Skin epidermis (tissue), 12 donors: Measurements from ENCODE around the gene CYB561A3.

Experiments
- H3K27ac ChIP-seq, 21 experiments: fragments of 200-600 bp; sonication (generic) in 11 of 21; one replicate each; pipeline ENCODE4 v1.5.0; 2020; ENCODE audit warnings: mild to moderate bottlenecking in 3 of 21, inconsistent platforms in 2 of 21, moderate library complexity in 2 of 21
- H3K4me3 ChIP-seq, 7 experiments: fragments of 200-600 bp; sonication (generic) in 2 of 7; one replicate each; pipeline ENCODE4 v1.5.0; 2020; ENCODE audit warnings: inconsistent platforms in 2 of 7, mild to moderate bottlenecking in 2 of 7, moderate library complexity in 1 of 7

Gene CYB561A3

GRCh38 chr11:61370349-61371005, 8.8 kb upstream of the CYB561A3 start:
- Histone ChIP-seq H3K4me3 (no peak overlapping the region), H3K27ac (peak overlapping the region in 20 of 21 experiments; percentile 16 to 93 (median 73))

- Histone ChIP-seq H3K4me3 (no peak overlapping the region), H3K27ac (peak overlapping the region; percentile 7 to 93 (median 73))
Measured at GRCh38 chr11:61369372-61370348, 8.0 kb upstream of the CYB561A3 start.

- H3K27ac ChIP-seq, result peak overlapping the region in 17 of 21 experiments; percentile 1 to 93 (median 72)
- no peak overlapping the region for H3K4me3 ChIP-seq
Measured at GRCh38 chr11:61368646-61369045, 7.0 kb upstream of the CYB561A3 start.

- no peak overlapping the region for H3K4me3 ChIP-seq
- H3K27ac ChIP-seq, result peak overlapping the region in 4 of 21 experiments; percentile 14 to 72 (median 24)
Measured at GRCh38 chr11:61367406-61367805, 5.7 kb upstream of the CYB561A3 start.

GRCh38 chr11:61364012-61364675, 2.5 kb upstream of the CYB561A3 start:
- peak overlapping the region in 3 of 21 experiments; percentile 27 to 100 (median 97) for H3K27ac ChIP-seq
- H3K4me3 ChIP-seq, result no peak overlapping the region

- peak overlapping the region in 20 of 21 experiments; percentile 94 to 100 (median 99) for H3K27ac ChIP-seq
- H3K4me3 ChIP-seq, result peak overlapping the region; percentile 50 to 80 (median 71)
Measured at GRCh38 chr11:61362542-61362875, 827 bp upstream of the CYB561A3 start.

- peak overlapping the region; percentile 50 to 80 (median 71) for H3K4me3 ChIP-seq
- H3K27ac ChIP-seq, result peak overlapping the region; percentile 33 to 100 (median 99)
Measured at GRCh38 chr11:61361237-61361740, 393 bp downstream of the CYB561A3 start.

- peak overlapping the region in 9 of 21 experiments; percentile 9 to 100 (median 97) for H3K27ac ChIP-seq
- peak overlapping the region in 1 of 7 experiments; percentile 80 for H3K4me3 ChIP-seq
Measured at GRCh38 chr11:61359516-61359915, 2.2 kb downstream of the CYB561A3 start.

- Histone ChIP-seq H3K27ac (peak overlapping the region in 3 of 21 experiments; percentile 2 to 100 (median 98)), H3K4me3 (no peak overlapping the region)
Measured at GRCh38 chr11:61358566-61358965, 3.1 kb downstream of the CYB561A3 start.

- Histone ChIP-seq H3K27ac (peak overlapping the region in 14 of 21 experiments; percentile 0 to 100 (median 52)), H3K4me3 (no peak overlapping the region)
Measured at GRCh38 chr11:61357894-61358239, 3.8 kb downstream of the CYB561A3 start.

GRCh38 chr11:61357233-61357893, 4.3 kb downstream of the CYB561A3 start:
- Histone ChIP-seq H3K27ac (peak overlapping the region in 15 of 21 experiments; percentile 0 to 100 (median 55)), H3K4me3 (no peak overlapping the region)

GRCh38 chr11:61356706-61357105, 5.0 kb downstream of the CYB561A3 start:
- peak overlapping the region in 14 of 21 experiments; percentile 5 to 100 (median 48) for H3K27ac ChIP-seq

GRCh38 chr11:61354208-61354607, 7.5 kb downstream of the CYB561A3 start:
- Histone ChIP-seq H3K4me3 (no peak overlapping the region), H3K27ac (peak overlapping the region in 3 of 21 experiments; percentile 31 to 54 (median 32))

More at GRCh38 chr11:61356706-61357105, 5.0 kb downstream of the CYB561A3 start:
- H3K4me3 ChIP-seq, result no peak overlapping the region

GRCh38 chr11:61353131-61354067, 8.3 kb downstream of the CYB561A3 start:
- H3K27ac ChIP-seq, result peak overlapping the region in 6 of 21 experiments; percentile 6 to 54 (median 32)
- no peak overlapping the region for H3K4me3 ChIP-seq

GRCh38 chr11:61352038-61352437, 9.6 kb downstream of the CYB561A3 start:
- H3K4me3 ChIP-seq, result no peak overlapping the region
- no peak overlapping the region for H3K27ac ChIP-seq

GRCh38 chr11:61350803-61351202, 10.9 kb downstream of the CYB561A3 start:
- H3K27ac ChIP-seq, result peak overlapping the region in 2 of 21 experiments; percentile 26 to 48

GRCh38 chr11:61350336-61350735, 11.3 kb downstream of the CYB561A3 start:
- Histone ChIP-seq H3K4me3 (no peak overlapping the region), H3K27ac (peak overlapping the region in 4 of 21 experiments; percentile 5 to 48 (median 16))

More at GRCh38 chr11:61350803-61351202, 10.9 kb downstream of the CYB561A3 start:
- no peak overlapping the region for H3K4me3 ChIP-seq

- peak overlapping the region in 3 of 21 experiments; percentile 5 to 48 (median 8) for H3K27ac ChIP-seq
- H3K4me3 ChIP-seq, result no peak overlapping the region
Measured at GRCh38 chr11:61349916-61350315, 11.8 kb downstream of the CYB561A3 start.
